Left forelimb (tissue), 1 donor: ENCODE measurements around the gene CYP3A7.
"Not testable (repeated sequence)": the region's sequence is repeated elsewhere in the genome, so short reads cannot be mapped to it uniquely, and the experiment has no call there.

Source experiments
- DNase-seq: peaks from one replicate; pipeline ENCODE4 v3.0.0-alpha.2; 2018; ENCODE audit warnings: low spot score

The CYP3A7 gene

DNA sequence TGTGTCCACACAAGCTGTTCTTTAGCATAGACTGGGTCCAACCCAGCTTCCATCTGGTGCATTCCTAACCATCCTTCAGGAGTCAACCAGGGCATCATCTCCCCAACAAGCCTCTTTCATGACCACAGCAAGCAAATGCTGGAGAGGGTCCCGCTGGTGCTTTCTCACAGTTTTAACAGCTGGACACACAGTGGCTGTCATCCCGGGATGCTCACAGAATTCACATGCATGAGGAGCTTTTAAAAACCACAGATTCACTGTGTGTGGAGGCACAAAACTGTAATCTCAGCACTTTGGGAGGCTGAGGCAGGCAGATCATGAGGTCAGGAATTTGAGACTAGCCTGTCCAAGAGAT, 6.4 kb upstream of the CYP3A7 start:
- DNase-seq, result no peak

GRCh38 chr7:99740573-99741440, 5.8 kb upstream of the CYP3A7 start:
- no peak for DNase-seq

GRCh38 chr7:99739699-99740572, 4.9 kb upstream of the CYP3A7 start:
- DNase-seq, result no peak

DNA sequence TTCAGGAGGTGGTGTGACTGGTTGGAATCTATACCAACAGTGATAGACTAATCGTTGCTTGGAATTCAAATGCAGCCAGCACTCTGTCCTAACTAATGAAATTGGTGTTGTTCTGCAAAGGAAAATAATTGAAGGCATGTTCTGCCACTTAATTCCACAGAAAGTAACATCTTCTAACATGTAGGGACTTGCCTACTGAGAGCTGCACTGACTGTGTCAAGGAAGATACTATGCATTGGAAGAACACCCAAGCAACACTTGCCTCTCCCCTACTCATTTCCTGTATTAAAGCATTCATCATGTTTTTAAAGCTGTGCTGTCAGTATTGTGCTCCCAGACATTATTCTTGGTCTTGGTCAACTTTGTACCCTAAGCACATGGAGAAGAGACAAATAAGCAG, 2.7 kb upstream of the CYP3A7 start:
- DNase-seq, result no peak

DNA sequence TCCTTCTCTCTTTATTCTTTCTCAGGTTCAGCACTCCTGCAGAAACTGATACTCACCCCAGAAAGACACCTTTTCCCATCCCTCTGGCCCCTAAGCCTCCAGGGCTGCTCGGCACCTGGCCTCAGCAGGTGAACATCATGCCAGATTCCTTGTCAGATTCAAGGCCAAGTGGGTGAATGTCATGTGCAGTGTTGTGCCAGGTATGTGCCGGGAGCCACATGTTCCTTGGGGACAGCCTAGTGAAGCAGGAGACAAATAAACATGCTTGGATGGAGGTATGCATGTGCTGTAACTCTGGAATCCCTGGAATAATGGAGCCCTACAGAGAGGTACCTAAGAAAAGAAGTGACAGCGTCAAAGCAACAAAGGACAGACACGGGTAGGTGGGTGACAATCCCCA, 1.7 kb upstream of the CYP3A7 start:
- DNase-seq, result not testable (repeated sequence)

GRCh38 chr7:99733448-99733847, 1.5 kb downstream of the CYP3A7 start:
- no peak for DNase-seq

DNA sequence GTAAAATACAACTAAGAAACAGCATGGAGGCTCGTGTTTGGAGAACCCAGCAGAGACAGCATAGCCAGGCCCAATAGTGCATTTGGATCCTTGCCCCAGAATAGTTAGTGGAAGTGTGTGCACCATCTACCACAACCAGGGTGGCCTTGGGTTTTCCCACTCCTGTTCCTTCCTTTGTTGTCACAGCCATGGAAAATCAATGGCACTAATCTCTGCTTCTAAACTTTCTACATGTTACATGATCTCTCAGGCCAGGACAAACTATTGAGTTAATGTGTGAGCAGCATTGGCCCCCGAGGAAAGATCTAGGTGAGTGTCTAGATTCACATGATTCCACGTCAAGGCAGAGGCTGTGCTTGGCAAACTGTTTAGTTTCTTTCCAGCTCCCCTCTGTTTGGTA, 2.0 kb downstream of the CYP3A7 start:
- DNase-seq, result no peak

GRCh38 chr7:99731638-99732374, 3.2 kb downstream of the CYP3A7 start:
- DNase-seq, result no peak

DNA sequence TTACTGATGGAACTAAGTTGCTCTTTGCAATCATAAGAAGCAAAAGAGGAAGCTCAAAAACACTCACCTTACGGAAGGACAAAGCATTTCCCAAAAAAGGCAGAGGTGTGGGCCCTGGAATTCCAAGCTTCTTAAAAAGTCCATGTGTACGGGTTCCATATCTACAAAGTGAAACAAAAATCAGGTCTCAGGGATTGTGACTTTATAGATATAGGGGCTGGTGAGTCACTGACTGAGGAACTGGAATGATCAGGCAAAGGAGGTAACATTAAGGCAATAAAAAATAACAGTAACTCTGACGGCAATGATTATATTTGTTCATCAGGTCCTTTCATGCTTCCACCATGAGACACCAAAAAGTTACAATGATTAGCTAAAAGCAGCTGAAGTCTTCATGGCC, 4.0 kb downstream of the CYP3A7 start:
- DNase-seq, result no peak

GRCh38 chr7:99730238-99730810, 4.7 kb downstream of the CYP3A7 start:
- DNase-seq, result no peak

GRCh38 chr7:99729486-99730237, 5.3 kb downstream of the CYP3A7 start:
- no peak for DNase-seq

- no peak for DNase-seq
Measured at GRCh38 chr7:99728615-99729014, 6.4 kb downstream of the CYP3A7 start.

- not testable (repeated sequence) for DNase-seq
Measured at GRCh38 chr7:99723201-99723600, 11.8 kb downstream of the CYP3A7 start.

DNA sequence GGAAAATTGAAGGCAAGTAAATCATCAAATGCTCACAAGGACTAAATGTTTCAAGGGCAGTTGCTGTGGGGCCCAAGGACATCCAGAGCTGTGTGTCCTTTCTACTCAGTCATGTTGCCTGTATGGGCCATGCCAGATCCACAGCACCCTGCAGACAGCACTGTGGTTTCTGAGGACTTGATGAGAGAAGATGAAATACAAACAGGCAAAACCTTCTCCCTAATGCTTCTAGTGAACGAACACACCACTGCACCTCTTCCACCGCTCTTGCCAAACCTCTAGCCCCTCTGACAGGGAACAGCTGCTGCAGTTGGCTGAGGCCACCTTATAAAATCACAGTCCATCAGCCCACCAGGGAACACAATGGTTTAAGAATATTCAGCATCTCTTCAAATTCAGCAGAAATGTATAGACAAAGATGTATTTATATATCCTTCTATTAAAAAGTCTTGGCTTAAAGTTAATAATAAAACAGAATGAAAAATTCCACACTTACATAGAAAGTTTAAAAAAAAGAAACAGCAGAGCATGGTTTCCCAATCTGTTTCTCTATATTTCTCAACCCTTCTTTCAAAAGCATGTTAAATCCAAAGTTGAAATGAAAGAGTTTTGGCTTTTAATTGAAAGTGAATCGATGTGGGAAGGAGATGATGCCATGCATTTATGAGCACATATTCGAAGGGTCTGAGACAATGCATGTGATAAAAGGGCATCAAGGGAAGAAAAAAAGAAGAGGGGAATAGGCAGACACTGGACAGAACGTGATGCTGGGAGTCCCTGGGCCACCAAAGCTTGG, 14.0 kb downstream of the CYP3A7 start:
- DNase-seq, result no peak

GRCh38 chr7:99719996-99720769, 14.8 kb downstream of the CYP3A7 start:
- DNase-seq, result no peak

DNA sequence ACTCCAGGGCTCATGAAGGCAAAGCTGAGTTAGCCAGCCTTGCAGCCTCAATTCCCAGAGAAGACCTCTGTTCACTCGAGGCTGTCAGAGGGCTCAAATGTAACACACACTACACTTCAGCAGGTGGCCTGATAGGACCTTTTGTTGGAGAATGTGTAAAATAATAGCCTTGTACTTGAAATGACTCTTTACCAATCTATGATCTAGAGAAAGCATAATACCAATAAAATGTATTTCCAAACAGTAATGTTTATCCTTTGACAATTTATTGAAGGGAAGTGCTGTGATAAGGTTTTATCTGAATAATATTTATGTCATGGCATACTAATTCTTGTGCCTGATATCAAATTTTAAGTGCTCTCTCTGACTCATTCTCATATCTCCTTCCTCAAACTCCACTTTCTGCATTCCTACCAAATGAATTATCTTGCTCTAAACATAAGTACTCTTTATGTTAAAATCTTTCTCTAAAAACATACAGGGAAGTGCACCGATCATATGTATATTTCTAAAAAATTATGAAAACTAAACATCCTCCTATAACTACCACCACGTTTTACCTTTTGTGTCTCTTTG, 20.9 kb downstream of the CYP3A7 start:
- no peak for DNase-seq

DNA sequence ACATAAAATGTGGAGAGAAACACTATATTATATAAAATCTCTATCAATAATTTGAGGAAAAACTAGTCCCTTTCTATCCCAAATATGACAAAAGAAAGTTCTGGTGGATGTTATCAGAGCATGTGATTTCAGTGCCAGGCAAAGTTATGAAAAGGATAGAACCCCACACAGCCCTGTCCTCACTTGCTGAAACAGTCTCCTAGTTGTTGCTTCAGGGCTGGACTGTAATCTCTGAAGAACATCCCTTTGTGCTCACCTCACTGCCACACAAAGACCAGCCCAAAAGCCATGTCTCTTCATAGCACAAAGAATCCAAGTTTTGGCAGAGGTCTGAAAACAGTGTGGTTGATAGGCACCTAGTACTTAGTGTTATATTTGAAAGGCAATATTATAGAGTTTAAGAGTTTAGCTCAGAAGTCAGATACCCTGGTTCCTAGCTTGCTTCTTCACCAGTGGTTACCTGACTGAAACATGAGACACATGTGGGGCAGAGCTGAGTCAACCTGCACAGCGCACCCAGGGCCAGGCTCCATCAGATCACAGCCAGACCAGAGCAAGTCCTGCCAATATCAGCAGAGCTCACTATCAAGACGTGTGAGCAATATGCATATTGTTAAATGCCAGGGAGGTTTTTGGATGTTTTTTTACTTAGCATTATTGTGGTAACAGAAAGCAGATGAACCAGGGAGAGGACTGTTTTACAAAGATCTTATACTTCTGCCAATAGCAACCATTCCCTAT, 25.0 kb downstream of the CYP3A7 start:
- no peak for DNase-seq

- DNase-seq, result no peak
Measured at GRCh38 chr7:99709260-99709659, 25.7 kb downstream of the CYP3A7 start.

DNA sequence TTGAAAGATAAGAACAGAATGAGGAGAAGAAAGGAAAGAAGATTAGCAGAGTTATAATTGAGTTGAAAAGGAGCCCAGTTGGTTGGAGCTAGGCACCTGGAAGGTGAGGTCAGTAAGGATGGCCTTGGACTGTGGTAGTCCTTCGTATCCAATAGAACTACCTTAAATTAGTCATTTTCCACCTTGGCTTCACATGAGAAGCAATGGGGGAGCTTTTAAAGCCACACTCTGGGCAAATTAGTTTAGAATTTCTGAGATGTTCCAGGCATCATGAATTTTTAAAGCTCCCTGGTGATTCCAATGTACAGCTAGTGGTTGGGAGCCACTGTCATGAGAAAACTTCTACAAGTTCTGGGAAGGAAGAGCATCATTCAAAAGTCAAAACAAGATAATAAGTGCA, 27.9 kb downstream of the CYP3A7 start:
- no peak for DNase-seq
